ENCODE measurements around the gene FXYD7.

The FXYD7 gene

DNA sequence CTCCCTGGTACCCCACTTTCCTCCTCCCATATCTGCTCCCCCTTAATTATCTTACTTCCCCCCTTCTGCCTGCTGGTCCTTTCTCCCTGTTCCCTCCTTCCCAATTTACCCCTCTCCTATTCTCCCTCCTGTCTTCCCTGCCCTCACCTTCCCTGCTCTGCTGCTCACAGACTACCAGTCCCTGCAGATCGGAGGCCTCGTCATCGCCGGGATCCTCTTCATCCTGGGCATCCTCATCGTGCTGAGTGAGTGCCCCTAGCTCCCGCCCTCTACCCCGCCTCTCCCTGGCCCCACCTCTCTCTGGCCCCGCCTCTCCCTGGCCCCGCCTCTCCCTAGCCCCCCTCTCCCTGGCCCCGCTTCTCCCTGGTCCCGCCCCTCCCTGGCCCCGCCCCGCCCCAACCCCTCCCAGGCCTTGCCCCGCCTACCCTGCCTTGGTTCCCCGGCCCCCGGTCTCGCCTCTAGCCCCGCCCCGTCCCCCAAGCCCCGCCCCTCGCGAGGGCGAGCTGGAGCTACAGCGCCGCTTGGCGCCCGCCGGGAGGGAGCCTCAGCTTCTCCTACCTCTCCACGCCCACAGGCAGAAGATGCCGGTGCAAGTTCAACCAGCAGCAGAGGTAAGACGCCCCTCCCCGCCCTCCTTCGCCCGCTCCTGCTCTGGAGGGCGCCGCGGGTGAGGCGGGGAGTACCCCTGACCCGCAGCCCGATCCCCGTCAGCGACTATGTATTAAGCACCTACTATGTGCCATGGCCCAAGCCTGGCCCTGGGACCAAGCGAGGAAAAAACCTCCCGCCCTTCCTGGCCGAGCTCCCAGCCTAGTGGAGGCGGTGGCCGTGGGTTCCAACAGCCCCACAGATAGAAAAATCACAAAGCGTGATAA, 1.9 kb upstream of the FXYD7 start:
- TF ChIP-seq POLR2AphosphoS5 (IDR thresholded peaks at IDR 0.05; ENCODE audit: low read depth, low read length) (no peak), TAF1 (IDR thresholded peaks at IDR 0.05; ENCODE audit: borderline replicate concordance, insufficient read depth, low read length) (no peak), FOXP2 (optimal IDR thresholded peaks at IDR 0.05; ENCODE audit: borderline replicate concordance, extremely low read depth, extremely low read length, insufficient read depth) (no peak)
- TF ChIP-seq, protein P1, sequence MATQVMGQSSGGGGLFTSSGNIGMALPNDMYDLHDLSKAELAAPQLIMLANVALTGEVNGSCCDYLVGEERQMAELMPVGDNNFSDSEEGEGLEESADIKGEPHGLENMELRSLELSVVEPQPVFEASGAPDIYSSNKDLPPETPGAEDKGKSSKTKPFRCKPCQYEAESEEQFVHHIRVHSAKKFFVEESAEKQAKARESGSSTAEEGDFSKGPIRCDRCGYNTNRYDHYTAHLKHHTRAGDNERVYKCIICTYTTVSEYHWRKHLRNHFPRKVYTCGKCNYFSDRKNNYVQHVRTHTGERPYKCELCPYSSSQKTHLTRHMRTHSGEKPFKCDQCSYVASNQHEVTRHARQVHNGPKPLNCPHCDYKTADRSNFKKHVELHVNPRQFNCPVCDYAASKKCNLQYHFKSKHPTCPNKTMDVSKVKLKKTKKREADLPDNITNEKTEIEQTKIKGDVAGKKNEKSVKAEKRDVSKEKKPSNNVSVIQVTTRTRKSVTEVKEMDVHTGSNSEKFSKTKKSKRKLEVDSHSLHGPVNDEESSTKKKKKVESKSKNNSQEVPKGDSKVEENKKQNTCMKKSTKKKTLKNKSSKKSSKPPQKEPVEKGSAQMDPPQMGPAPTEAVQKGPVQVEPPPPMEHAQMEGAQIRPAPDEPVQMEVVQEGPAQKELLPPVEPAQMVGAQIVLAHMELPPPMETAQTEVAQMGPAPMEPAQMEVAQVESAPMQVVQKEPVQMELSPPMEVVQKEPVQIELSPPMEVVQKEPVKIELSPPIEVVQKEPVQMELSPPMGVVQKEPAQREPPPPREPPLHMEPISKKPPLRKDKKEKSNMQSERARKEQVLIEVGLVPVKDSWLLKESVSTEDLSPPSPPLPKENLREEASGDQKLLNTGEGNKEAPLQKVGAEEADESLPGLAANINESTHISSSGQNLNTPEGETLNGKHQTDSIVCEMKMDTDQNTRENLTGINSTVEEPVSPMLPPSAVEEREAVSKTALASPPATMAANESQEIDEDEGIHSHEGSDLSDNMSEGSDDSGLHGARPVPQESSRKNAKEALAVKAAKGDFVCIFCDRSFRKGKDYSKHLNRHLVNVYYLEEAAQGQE (IDR thresholded peaks at IDR 0.05; ENCODE audit: insufficient read depth in 1 of 2, low read depth in 2 of 2, low read length in 2 of 2) = no peak

DNA sequence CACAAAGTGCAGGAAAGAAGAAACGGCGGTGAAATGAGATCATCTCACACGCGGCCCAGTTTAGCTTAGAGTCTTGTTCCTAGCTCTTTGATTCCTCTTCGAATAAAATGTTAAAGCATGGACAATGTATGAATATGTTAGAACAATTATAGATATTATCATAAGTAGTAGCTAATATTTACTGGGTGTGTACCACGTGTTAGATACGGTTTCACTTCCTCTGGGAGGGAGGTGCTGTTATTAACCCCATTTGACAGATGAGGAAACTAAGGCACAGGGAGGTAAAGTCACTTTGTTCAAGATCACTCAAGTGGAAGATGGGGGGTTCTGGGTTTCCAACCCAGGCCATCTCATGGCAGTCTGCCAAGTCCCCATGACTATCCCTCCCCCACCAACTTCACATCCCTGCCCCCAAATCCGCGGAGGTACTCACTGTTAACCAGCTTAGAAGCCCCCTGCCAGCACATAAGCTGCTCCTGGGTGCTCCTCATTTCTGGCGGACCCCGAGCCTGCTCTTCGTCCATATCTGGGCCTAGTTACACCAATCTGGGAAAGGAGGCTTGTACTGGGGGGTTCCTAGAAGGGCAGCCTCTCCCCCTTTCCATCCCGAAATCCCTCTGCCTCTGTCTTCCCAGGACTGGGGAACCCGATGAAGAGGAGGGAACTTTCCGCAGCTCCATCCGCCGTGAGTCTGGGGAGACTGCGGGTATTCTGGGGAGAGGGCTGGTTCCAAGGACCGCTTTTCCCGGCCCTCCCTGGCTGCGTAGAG, 1.0 kb upstream of the FXYD7 start:
- TF ChIP-seq POLR2AphosphoS5 (IDR thresholded peaks at IDR 0.05; ENCODE audit: low read depth, low read length) (no peak), TAF1 (IDR thresholded peaks at IDR 0.05; ENCODE audit: borderline replicate concordance, insufficient read depth, low read length) (no peak), SIN3A (IDR thresholded peaks at IDR 0.05; ENCODE audit: borderline replicate concordance, insufficient read depth, low read length) (no peak), FOXP2 (optimal IDR thresholded peaks at IDR 0.05; ENCODE audit: borderline replicate concordance, extremely low read depth, extremely low read length, insufficient read depth) (no peak)
- TF ChIP-seq, protein P1 (IDR thresholded peaks at IDR 0.05; ENCODE audit: insufficient read depth in 1 of 2, low read depth in 2 of 2, low read length in 2 of 2) = no peak

DNA sequence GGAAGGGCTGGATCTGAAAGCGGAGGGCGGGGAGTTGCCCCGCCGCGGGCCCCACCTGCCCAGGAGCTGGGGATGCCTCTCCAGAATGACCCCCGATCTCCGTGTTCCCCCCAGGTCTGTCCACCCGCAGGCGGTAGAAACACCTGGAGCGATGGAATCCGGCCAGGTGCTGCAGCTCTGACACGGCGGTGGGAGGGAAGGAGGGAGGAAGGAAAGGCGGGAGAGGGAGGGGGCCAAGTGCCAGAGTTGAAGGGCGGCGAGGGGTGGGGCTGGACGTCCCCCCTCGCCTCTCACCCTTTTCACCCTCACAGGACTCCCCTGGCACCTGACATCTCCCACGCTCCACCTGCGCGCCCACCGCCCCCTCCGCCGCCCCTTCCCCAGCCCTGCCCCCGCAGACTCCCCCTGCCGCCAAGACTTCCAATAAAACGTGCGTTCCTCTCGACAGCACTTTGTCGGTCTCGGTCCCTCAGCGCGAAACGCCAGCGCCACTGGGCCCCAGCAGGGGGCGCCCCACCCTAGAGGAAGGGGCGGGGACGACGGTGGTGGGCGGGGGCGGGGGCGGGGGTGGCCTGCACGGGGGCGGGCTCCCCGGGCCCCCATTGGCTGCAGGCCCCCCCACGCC, 337 bp upstream of the FXYD7 start:
- TF ChIP-seq TAF1 (IDR thresholded peaks at IDR 0.05; ENCODE audit: borderline replicate concordance, insufficient read depth, low read length) (no peak), POLR2AphosphoS5 (IDR thresholded peaks at IDR 0.05; ENCODE audit: low read depth, low read length) (no peak), FOXP2 (optimal IDR thresholded peaks at IDR 0.05; ENCODE audit: borderline replicate concordance, extremely low read depth, extremely low read length, insufficient read depth) (no peak), SIN3A (IDR thresholded peaks at IDR 0.05; ENCODE audit: borderline replicate concordance, insufficient read depth, low read length) (no peak)
- TF ChIP-seq, protein P1 (IDR thresholded peaks at IDR 0.05; ENCODE audit: insufficient read depth in 1 of 2, low read depth in 2 of 2, low read length in 2 of 2) = no peak

DNA sequence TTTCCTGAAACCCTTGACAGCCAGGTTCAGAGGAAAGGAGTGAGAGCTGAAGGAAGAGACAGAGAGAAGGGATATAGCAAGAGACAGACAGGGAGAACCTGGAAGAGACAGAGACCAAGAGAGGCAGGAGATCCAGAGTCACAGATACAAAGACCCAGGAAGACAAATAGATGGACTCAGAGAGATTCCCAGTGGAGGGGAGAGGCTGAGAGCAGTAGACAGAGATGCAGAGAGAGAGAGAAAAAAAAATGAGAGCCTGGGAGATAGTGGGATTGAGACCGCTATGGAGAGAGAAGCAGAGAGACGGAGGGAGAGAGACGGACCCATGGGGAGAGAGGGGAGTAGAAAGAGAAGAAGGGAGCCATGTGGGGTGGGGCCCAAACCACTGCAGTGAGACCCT, 763 bp downstream of the FXYD7 start:
- TF ChIP-seq SIN3A (IDR thresholded peaks at IDR 0.05; ENCODE audit: borderline replicate concordance, insufficient read depth, low read length) = no peak
- TF ChIP-seq TAF1 (IDR thresholded peaks at IDR 0.05; ENCODE audit: borderline replicate concordance, insufficient read depth, low read length) = no peak

DNA sequence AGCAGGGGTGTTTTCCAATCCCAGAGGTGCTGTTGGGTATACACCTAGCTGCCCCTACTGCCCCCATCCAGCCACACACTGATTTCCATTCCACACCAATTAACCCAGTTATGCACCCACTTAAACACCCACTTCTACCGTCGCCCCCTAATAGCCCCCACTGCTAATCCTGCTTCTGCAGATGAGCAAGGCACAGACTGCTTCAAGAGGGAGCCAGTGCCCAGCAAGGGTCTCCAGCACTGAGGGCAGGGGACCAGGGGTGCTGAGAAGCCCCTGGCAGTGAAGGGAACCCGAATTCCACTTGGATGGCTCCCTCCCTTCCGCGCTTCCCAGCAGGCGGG, 1.2 kb downstream of the FXYD7 start:
- no peak for TF ChIP-seq SIN3A (IDR thresholded peaks at IDR 0.05; ENCODE audit: borderline replicate concordance, insufficient read depth, low read length)
- no peak for TF ChIP-seq FOXP2 (optimal IDR thresholded peaks at IDR 0.05; ENCODE audit: borderline replicate concordance, extremely low read depth, extremely low read length, insufficient read depth)
- TF ChIP-seq POLR2AphosphoS5 (IDR thresholded peaks at IDR 0.05; ENCODE audit: low read depth, low read length) = no peak
- no peak for TF ChIP-seq TAF1 (IDR thresholded peaks at IDR 0.05; ENCODE audit: borderline replicate concordance, insufficient read depth, low read length)
- TF ChIP-seq, protein P1 (IDR thresholded peaks at IDR 0.05; ENCODE audit: insufficient read depth in 1 of 2, low read depth in 2 of 2, low read length in 2 of 2) = no peak
